Measurements from ENCODE around the gene KPRP.

The KPRP gene, protein sequence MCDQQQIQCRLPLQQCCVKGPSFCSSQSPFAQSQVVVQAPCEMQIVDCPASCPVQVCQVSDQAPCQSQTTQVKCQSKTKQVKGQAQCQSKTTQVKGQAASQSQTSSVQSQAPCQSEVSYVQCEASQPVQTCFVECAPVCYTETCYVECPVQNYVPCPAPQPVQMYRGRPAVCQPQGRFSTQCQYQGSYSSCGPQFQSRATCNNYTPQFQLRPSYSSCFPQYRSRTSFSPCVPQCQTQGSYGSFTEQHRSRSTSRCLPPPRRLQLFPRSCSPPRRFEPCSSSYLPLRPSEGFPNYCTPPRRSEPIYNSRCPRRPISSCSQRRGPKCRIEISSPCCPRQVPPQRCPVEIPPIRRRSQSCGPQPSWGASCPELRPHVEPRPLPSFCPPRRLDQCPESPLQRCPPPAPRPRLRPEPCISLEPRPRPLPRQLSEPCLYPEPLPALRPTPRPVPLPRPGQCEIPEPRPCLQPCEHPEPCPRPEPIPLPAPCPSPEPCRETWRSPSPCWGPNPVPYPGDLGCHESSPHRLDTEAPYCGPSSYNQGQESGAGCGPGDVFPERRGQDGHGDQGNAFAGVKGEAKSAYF

DNA sequence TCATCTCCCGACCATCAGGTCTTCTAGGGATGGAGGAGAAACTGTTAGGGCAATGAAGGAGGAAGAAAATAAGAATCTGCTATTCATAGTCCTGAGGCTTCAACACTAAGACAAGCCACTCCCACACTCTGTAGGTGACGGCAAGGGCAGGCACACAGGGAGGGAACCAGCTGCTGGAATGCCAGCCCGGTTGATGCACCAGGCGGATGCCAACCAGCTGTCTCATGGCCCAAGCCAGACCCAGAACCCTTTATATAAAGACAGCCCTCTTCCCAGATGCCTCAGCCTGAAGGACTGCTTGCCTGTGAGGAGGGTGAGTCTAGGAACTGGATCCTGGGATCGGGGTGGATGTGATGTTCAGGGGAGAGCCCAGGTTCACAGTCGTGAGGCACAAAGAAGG is at the start of gene KPRP:
Gene KPRP, plus strand, starts transcription at position 279 of the 400 bp plus-strand sequence. CDS start 1,564 bp downstream, outside the sequence.
- no peak for DNase-seq

DNA sequence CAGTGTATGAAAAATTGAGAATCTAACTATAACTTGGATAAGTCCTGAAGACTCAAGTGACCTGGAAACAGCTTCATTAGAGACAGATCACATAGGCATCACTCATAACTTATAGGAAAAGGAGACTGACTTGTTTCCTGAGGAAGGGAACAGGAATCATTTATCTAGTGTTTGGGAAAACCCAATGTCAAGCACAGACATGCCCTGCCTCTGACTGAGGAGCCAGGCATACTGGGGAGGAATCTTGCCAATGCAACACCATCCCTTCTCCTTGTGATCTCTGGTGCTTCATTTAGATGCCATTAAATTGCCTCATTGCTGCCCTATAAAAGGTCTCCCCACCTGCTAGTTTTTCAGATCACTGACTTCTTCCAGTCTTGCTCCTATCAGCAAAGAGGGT is 39.6 kb upstream of the KPRP start:
- no peak for DNase-seq

DNA sequence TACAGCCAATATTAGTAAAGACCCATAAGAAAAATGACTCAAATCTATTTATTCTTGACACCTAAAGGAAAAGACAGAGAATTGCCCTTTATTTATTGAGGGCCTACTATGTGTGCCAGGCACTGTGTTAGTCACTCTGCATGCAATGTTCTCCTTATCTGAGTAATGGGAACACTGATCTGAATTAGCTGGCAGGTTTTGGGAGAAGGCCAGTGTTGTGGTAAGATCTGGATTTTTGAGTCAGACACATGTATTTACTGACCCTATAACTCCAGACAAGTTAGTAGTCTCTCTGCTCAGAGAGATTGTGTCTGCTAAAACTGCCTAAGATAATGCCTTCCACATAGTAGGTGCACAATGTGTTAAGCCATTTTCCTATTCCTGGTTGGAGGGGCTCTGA is 32.6 kb upstream of the KPRP start:
- no peak for DNase-seq

DNA sequence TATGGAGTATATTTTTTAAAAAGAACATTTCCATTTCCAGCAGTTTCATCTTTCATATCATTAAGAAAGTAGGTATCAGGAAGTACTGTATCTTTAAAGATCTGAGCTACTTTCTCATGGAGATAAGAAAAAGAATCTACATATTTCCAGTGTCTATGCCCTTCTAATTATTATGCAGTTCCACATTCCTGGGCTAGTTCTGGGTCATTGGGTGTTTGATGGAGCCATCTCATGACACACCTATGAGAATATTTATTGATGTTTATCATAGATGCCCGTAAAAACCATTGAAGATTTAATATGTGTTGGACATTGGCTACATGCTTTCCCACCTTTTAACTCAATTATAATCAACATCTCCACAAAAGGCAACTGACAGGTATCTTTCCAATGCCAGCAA is 28.8 kb upstream of the KPRP start:
- no peak for DNase-seq

DNA sequence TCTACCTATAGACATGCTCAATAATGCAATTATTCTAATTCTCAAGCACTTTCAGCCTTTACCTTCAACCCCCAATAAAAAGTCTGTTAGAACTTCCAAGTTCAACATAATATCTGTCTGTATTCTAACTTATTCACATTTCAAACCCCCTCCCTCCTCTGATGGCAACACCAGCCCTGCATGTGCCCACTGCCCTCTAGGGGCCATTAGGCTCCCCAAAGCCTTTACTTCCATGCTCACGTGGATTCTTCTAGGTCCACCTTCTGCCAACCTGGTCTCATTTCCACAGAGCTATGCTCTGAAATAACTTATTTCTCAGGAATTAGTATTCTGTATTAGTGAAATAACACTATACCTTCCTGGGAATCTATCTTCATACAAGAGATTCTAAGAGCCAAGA is 22.2 kb upstream of the KPRP start:
- no peak for DNase-seq

DNA sequence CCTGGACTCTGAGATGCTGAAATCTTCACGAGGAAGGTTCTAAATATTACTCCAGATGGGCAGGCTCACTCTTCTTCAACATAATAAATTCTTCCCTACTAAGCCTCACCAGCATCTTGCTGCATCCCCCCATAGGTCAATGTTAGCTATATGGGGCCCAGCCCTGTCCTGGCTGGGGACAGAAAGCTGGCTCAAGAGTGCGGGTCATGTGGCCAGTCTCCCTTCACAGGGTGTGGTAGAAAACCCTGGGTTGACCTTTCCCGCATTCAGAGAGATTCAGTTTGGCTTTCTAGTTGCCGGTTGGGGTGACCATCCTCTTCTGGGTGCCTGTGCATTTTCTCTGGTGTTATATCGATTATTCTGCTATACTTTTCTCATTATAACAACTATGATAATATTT is 19.8 kb upstream of the KPRP start:
- DNase-seq: no peak

DNA sequence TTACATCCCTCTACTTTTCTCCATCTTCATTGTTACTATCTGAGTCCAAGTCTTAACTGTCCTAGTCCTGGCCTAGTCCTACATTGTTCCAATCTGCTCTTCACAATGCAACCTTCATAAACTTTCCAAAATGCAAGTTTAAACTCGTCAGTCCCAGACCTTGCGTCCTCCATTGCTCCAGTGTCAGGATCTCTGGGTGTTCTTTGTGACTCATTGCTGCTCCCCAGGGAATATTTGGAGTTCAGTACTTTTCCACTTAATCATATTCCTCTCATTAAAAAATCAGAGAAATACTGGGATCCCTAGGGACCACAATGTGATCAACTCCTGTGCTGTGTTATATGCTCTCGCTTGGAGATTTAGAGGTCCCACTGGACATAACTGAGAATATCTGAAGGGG is 18.0 kb upstream of the KPRP start:
- no peak for DNase-seq

DNA sequence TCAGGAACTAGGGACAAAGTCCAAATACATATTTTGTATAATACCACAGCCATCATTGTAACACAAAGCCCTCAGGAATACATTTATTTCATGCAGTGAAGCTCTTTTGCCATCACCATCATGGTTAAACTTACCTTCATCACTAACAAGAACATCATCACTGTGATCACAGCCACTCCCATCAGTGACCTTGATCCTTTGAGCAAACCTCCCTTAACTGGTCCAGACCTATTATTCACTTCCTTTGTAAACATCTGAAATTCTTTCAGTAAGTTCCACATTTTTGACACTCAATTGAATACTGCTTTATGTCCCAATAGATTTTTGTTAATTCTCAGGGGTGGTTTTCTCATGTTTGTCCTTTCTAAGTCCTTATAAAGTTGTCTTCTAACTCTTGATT is 16.2 kb upstream of the KPRP start:
- DNase-seq: no peak

DNA sequence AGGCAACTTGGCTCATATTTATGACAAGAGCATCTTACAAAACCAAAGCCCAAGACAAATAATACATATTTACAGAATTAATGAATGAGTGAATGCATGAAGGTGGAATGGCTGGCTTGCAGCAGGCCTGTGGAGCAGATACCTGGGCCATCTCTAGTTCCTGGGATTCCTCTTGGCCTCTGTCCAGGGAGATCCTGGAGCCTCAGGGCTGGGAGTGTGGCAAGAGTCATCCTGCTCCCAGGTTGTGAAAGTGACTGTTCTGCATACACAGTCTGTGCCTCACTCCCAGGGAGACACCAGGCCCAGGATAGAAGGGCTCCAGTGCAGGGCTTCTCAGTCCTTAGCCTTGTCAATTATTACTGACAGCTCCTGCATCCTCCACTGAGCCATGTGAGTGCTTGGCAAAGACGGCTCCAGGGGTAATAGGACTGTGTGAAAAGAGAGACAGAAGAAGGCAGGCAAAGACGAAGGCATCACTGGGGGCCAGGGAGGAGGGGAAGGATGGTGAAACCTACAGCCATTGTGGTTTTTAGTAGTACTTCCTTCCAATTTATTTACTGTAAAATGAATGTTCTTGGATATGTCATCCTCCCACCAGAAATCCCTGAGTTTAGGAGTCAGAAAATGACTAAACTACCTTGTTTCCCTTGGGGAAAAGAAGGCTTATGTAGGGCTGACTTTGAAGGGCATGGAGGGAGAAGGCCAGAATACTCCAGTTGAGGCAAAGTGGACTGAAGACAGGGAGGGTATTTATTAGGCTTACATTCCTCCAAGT is 14.3 kb upstream of the KPRP start:
- no peak for DNase-seq

DNA sequence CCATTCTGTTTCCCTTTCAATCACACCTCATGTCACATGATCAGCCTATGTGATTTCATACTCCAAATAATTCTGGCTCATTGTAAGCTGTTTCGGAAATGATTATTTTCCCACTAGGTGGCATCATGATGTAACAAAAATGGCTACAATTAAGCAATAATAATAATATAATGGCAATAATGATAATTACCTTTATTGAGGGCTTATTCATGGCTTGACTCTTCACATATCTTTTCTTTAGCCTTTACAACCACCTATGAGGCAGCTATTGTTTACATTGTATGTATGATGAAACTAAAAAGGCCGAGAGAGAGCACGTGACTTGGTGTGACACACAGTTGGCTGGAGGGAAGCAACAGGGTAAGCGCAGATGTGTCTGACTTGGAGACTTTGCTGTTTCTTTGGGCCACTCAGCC is 12.5 kb upstream of the KPRP start:
- no peak for DNase-seq

DNA sequence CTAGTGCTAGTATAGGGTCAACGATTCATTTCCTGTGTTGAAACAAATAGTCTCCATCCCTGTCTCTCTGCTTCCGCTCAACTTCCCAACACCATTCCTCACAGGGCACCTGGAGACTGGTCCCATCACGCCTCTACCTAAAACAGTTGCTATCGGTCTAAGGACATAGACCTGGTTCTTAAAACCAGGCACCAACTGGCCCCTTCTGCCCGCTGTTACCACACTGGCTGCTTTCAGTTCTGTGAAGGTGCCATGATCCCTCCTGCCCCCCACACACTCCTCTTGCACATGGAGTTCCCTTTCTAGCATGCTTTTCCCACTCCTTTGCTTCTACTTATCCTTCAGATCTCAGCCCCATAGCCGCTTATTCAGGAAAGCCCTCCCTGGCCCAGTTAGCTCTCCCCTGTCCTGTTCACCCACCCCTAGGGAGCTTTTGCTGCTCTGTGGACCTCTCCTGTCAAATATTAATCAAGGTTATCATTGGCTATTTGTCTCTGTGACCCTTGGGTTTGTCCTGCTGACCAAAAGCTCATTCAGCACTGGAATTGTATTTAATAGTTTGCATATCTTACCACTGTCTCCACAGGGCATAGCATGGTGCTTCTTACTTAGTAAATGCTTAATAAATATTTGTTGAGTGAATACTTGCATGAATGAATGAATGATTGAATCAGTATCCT is 11.9 kb upstream of the KPRP start:
- DNase-seq: no peak

DNA sequence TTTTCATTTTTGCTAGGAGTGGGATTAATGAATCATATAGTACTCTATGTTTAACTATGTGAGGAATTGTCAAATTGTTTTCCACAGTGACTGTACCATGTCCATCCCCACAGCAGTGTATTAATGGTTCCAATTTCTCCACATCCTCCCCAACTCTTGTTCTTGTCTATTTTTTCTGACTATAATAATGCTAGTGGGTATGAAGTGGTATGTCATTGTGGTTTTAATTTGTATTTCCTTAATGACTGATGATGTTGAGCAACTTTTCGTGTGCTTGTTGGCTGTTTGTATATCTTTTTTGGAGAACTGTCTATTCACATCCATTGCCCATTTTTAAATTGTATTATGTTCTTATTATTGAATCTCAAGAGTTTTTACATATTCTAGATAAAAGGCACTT is 10.0 kb upstream of the KPRP start:
- DNase-seq: no peak

DNA sequence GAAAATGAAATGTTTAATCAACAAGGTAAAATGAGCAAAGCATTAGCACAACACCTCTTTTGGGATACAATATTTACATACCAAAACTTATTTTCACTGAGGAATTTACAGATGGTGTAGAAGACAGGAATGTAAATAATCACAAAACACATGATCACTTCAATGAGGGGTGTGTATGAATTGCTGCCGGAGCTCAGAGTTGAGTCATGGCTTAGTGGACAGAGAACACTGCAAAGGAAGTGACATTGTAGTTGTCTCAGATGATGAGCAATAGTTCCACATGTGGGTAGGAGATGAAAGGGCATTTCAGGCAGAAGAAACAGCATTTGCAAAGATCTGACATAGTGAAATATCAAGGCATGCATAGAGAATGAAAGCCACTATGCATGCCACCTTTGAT is 5.6 kb upstream of the KPRP start:
- no peak for DNase-seq

DNA sequence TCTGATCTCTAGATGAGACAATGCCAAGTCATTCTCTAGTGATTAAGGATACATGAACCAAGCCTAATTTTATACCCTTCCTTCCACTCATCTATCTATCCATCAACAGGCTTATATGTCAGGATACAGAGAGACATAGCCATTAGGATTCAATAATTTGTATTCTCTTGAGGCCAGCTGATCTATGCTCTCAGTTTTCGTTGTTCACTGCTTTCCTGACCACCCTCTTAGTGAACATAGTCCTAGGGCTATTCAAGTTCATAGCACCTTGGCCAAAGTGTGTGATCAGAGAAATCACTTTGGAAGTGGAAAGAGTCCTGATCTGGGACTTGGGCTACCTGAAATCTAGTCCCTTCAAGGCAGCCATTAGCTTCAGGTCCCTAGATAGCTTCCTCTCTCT is 4.2 kb upstream of the KPRP start:
- no peak for DNase-seq

DNA sequence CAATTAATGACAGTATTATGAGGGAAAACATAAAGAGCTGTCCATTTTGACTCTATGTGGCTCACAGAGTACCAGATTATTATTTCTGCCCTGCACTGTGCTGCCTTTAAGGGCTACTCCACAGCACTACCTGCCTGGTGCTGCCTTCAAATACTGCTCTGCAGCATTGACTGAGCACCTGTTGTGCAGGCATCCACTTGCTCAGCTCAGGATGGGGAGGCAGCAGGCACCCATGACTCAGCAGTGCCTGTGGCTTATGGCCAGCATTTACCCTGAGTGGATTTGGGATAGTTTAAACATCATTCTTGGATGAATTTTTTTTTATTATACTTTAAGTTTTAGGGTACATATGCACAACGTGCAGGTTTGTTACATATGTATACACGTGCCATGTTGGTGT is 953 bp upstream of the KPRP start:
- no peak for DNase-seq

DNA sequence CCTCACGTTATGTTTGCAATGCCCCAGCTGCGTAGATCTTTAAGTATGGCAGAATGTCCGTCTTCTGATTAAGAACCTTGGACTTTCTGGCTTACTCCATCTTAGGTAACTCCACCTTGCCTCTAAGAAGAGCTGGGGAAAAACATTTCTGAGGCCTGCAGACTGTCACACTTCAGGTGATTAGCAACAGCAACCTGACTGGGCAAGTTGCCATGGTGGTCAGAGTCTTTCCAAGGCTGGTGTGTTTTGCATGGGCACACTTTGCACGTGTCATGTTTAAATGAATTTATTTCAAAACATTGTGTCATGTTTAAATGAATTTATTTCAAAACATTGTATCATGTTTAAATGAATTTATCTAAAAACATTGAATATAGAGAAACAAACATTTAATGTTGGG is 811 bp downstream of the KPRP start:
- no peak for DNase-seq

DNA sequence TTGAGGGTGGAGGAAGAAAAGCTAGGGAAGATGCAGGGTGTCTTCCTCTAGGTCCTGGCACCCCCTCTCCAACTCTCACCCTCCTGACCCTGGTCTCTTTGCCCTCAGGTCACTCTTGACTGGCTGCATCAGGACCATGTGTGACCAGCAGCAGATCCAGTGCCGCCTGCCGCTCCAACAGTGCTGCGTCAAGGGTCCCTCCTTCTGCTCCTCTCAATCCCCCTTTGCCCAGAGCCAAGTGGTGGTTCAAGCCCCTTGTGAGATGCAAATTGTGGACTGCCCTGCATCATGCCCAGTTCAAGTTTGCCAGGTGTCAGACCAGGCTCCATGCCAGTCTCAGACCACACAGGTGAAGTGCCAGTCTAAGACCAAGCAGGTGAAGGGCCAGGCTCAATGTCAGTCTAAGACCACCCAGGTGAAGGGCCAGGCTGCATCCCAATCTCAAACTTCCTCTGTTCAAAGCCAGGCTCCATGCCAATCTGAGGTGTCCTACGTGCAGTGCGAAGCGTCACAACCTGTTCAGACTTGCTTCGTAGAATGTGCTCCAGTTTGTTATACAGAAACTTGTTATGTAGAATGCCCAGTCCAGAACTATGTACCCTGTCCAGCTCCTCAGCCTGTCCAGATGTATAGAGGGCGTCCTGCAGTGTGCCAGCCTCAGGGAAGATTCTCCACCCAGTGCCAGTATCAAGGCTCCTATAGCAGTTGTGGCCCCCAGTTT is 1.8 kb downstream of the KPRP start:
- no peak for DNase-seq

DNA sequence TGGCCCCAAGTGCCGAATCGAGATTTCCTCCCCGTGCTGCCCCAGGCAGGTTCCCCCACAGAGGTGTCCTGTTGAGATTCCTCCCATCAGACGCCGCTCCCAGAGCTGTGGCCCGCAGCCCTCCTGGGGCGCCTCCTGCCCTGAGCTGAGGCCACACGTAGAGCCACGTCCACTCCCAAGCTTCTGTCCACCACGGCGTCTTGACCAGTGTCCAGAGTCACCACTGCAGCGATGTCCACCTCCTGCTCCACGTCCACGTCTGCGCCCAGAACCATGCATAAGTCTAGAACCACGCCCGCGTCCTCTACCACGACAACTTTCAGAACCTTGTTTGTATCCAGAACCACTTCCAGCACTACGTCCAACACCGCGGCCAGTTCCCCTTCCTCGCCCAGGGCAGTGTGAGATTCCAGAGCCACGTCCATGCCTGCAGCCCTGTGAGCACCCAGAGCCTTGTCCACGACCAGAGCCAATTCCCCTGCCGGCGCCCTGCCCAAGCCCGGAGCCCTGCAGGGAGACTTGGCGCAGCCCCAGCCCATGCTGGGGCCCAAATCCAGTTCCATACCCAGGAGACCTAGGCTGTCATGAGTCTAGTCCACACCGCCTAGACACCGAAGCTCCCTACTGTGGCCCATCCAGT is 2.8 kb downstream of the KPRP start:
- DNase-seq: no peak

DNA sequence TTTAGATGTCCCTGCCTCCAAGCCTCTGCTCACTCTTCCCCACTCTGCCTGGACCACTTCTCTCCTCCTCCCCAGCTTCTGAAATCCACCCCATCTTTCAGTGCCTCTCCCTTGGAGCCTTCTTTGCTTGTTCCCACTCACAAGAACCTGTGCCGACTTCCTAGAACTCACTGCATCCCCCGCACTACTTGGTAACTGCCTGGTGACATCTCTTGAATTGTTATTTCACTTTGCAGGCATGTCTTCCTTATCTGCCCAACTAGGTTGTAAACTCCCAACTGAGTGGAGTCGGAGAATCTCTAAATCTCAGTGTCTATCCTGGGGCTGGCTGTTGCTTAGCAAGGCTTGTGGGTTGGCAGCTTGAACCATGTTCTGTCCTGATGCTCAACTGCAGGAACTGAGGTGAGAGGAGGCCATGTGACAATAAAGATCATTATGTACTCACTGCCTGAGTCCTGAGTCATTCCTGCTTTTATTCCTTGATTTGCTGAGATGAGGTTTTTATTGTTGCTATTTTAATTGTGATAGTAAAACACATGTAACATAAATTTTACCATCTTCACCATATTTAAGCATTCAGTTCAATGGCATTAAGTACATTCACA is 3.9 kb downstream of the KPRP start:
- no peak for DNase-seq

DNA sequence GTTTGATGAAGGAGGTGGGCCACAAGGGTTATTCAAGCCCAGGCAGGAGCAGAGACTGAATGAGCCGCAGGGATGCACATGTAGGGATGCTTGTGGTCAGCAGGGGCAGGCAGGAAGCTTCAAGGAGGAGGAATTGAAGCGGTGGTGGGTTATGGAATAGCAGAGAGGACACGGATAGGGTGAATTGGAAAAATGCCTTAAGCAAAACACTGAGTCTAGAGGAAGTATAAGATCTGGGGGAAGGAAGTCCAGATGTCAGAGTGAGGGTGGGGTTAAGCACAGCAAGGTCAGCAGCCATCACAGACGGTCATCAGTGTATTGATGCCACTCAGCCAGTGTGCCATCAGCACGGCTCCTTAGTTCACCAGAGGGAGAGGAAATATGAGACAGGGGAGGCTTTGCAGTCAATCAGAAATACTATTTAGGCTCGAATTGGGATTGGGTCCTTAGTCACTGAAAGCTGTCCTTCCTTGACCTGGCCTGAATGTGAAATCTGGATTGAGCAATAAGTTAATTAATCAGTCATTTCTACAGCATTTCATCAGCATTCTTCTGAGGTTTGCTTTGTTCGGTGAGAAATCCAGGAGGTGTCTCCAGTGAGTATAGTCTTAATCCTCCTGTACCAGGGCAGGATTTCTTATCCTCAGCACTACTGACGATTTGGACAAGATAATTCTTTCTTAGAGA is 11.2 kb downstream of the KPRP start:
- no peak for DNase-seq

DNA sequence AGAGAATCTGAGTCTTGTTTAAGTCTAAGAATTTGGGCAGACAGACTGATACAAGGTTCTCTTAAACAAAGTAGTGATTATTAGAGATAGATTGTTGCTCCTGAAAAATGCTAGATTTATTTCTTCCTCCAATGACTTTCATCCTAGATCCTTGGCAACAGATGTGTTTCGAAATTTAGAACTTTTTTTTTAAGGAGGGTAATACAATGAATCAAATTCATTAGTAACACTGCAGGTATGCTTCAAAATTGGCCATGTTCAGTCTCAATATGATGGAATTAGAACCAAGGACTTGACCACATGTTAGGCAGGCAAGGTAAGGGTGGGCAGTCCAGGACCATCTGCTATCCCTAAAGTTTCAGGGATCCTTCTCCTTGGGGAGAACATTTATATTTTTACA is 12.6 kb downstream of the KPRP start:
- DNase-seq: no peak
